Measurements from ENCODE around the gene BMPR1B. TPM values are rescaled to one million over a fixed set of nuclear protein-coding genes. Genes with fewer than 3 reads are reported as not detected.

BMPR1B gene
- total and polyA plus RNA-seq, 2 of the 4 experiments (the other 2 are of a cell fraction) = 0.24 to 0.90 TPM

- no peak for DNase-seq
- Histone ChIP-seq H2AK5ac (ENCODE audit: low read depth, low read length) (no peak overlapping the region), H3K18ac (ENCODE audit: low read depth, low read length) (no peak overlapping the region), H3K4ac (ENCODE audit: low read depth, low read length) (no peak overlapping the region), H4K20me1 (ENCODE audit: insufficient read depth, low read length) (no peaks in the 10 kb centered on the region), H3K9me1 (ENCODE audit: insufficient read depth, low read length) (no peaks in the 10 kb centered on the region), H3K14ac (replicated peaks; ENCODE audit: low read depth, low read length) (no peak overlapping the region), H2BK15ac (ENCODE audit: low read depth, low read length) (no peak overlapping the region), H3K56ac (ENCODE audit: extremely low read depth, insufficient read depth, low read length) (no peak overlapping the region), H4K8ac (ENCODE audit: low read depth in 2 of 2, low read length in 2 of 2) (no peak overlapping the region), H2BK120ac (ENCODE audit: low read depth, low read length) (no peak overlapping the region), H4K91ac (ENCODE audit: insufficient read depth, low read depth, low read length) (no peak overlapping the region), H3K9me3 (ENCODE audit: control insufficient read depth, insufficient read depth, low read length) (no peaks in the 10 kb centered on the region), H4K5ac (ENCODE audit: low read depth, low read length) (no peak overlapping the region), H3K36me3 (ENCODE audit: control insufficient read depth, insufficient read depth, low read length) (no peaks in the 10 kb centered on the region), H3K27ac (ENCODE audit: insufficient read depth, low read length) (no peak overlapping the region), H3K4me3 (ENCODE audit: insufficient read depth, low read depth, low read length) (no peak overlapping the region), H2BK5ac (ENCODE audit: low read depth, low read length, poor library complexity, severe bottlenecking) (no peak overlapping the region), H2AFZ (replicated peaks; ENCODE audit: low read length, poor library complexity) (no peak overlapping the region), H3K27me3 (ENCODE audit: control insufficient read depth, insufficient read depth, low read length) (no peaks in the 10 kb centered on the region), H3K23ac (ENCODE audit: low read depth, low read length) (no peak overlapping the region), H2BK20ac (ENCODE audit: low read depth, low read length) (no peak overlapping the region), H2AK9ac (replicated peaks; ENCODE audit: low read depth, low read length, poor library complexity) (no peak overlapping the region), H3K4me1 (ENCODE audit: control insufficient read depth, insufficient read depth, low read length) (no peaks in the 10 kb centered on the region), H3K4me2 (ENCODE audit: low read depth, low read length) (no peak overlapping the region), H3K79me1 (ENCODE audit: low read depth in 1 of 2, low read length in 2 of 2) (no peaks in the 10 kb centered on the region), H3K9ac (ENCODE audit: low read depth, low read length) (no peak overlapping the region)
- intact Hi-C loops (cut with micrococcal nuclease) = no loop called here
- ATAC-seq (ENCODE audit: low read depth) = no peak
- dilution Hi-C loops (cut with HindIII; ENCODE audit: low sequenced_read_pairs, unreplicated experiment) = no loop called here
- in situ Hi-C loops (cut with MboI; ENCODE audit: low sequenced_read_pairs) = no loop called here
- ChIA-PET CTCF (no interaction called here), POLR2A (ENCODE audit: unreplicated experiment) (no interaction called here)
- TF ChIP-seq POLR2A (IDR thresholded peaks at IDR 0.05; ENCODE audit: low read depth, low read length) (no peak), MAFK (IDR thresholded peaks at IDR 0.05; ENCODE audit: low read depth, low read length) (no peak), RFX5 (IDR thresholded peaks at IDR 0.05; ENCODE audit: low read depth, low read length) (no peak), MXI1 (IDR thresholded peaks at IDR 0.05; ENCODE audit: borderline replicate concordance, low read depth, low read length) (no peak), FOS (IDR thresholded peaks at IDR 0.05; ENCODE audit: low read depth, low read length) (no peak), MAZ (IDR thresholded peaks at IDR 0.05; ENCODE audit: borderline replicate concordance, low read depth, low read length) (no peak), RAD21 (IDR thresholded peaks at IDR 0.05; ENCODE audit: low read length) (no peak), SMC3 (IDR thresholded peaks at IDR 0.05; ENCODE audit: low read depth, low read length) (no peak)
- TF ChIP-seq, protein P1, sequence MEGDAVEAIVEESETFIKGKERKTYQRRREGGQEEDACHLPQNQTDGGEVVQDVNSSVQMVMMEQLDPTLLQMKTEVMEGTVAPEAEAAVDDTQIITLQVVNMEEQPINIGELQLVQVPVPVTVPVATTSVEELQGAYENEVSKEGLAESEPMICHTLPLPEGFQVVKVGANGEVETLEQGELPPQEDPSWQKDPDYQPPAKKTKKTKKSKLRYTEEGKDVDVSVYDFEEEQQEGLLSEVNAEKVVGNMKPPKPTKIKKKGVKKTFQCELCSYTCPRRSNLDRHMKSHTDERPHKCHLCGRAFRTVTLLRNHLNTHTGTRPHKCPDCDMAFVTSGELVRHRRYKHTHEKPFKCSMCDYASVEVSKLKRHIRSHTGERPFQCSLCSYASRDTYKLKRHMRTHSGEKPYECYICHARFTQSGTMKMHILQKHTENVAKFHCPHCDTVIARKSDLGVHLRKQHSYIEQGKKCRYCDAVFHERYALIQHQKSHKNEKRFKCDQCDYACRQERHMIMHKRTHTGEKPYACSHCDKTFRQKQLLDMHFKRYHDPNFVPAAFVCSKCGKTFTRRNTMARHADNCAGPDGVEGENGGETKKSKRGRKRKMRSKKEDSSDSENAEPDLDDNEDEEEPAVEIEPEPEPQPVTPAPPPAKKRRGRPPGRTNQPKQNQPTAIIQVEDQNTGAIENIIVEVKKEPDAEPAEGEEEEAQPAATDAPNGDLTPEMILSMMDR (conservative IDR thresholded peaks at IDR 0.05; ENCODE audit: low read depth, low read length) = no peak
- BruUV-seq (replicated peaks) = no TSS peak
These were observed 85.5 kb downstream of the BMPR1B start for GRCh38 chr4:94843216-94843615.

All from IMR-90 (cell line).